HG03196 (cell line): ENCODE results near the gene BPIFA3.
"Not testable (repeated sequence)": the region's sequence is repeated elsewhere in the genome, so short reads cannot be mapped to it uniquely, and the experiment has no call there.

ENCODE experiments used
- ATAC-seq: cut with Tn5 transposase; IDR thresholded peaks from one replicate; pipeline ENCODE4 v1.9.1; 2021; ENCODE audit not compliant: unreplicated experiment

The BPIFA3 gene

DNA sequence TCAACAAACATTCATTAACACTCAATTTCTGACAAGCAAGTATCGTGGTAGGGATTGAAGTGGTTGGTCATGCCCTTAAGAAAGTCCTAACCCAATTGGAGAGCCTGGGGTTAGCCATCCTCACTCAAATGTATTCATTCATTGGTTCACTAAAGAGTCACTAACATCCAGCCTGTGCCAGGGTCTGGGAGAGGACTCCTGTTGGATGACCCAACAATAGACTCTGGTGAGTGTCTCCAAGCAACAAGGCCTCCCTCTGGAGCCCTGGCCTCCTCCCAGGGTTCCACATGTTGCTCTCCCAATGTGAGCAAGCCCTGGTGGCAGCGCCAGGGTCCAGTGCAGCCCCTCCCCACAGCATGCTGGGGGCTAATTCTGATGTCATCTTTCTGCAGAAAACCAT, at the start of gene BPIFA3:
Gene BPIFA3, plus strand, starts transcription at position 301 of the 400 bp plus-strand sequence. CDS start 185 bp downstream, outside the sequence.
- no peak for ATAC-seq

DNA sequence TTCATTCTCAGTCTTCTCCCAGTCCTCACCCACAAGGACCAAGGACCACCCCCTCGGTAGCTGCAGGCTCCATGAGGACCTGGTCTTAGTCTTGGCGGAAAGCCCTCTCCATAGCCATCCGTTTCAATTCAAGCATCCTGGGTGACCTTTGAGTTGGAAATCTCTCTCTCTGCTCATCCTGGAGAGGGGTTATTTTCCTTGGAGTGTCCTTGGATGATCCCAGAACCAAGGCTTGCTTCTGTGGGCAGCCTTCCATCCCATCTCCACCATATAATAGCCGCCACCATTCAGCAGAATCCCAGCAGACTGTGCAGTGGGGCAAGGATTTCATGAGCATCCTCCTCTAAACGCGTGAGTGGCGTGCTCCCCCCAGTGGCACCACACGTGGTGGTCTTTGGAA, 49.3 kb upstream of the BPIFA3 start, which contains the start of gene BPIFA2:
Gene BPIFA2, plus strand, starts transcription at position 301 of the 400 bp plus-strand sequence. CDS start 987 bp downstream, outside the sequence.
- no peak for ATAC-seq

DNA sequence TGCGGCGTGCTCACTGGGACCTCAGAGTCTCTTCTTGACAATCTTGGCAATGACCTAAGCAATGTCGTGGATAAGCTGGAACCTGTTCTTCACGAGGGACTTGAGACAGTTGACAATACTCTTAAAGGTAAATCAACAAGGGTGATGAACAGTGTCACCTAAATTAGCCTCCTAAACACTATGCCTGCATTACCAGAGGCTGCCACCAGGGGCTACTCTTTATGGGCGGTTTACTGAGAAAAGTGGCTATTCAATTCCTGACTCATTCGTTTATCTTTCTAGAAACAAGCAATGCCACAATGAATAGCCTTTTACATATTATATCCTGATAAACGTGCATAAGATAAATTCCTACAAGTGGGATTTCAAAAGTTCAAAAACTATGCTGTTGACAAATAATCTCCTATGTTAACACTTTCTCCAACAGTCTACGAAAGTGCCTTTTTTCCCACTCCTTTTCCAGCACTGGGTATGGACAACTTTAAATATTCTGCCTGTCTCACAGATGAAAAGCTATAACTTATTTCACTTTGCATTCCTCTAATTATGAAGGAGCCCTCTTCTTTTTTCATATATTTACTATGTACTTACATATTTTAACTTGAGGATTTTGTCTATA, 47.9 kb upstream of the BPIFA3 start:
- no peak for ATAC-seq

DNA sequence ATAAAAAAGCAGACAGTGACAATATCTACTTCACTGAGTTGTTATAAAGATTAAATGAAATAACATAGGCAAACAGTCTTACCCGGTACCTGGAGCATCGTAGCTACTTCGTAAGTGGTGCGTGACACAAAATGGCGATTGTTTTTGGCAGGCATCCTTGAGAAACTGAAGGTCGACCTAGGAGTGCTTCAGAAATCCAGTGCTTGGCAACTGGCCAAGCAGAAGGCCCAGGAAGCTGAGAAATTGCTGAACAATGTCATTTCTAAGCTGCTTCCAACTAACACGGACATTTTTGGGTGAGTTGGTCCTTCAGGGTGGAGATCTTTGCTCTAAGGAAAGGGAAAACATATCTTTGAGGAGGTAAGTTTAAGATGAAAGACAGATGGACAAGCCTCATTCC, 44.4 kb upstream of the BPIFA3 start:
- ATAC-seq, result no peak

DNA sequence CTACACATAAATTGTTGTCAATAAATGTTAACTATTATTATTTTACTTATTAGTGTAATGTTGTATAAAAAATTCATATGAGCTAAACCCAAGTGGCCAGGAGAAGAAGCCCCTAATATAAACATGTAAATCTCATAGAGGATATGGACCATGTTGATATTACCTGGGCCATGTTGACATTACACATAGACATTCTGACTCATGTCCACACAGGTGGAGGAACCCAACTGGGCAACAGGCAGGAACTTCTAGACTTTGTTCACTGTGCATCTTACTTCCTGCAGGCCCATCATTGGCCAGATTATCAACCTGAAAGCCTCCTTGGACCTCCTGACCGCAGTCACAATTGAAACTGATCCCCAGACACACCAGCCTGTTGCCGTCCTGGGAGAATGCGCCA, 42.0 kb upstream of the BPIFA3 start:
- no peak for ATAC-seq

DNA sequence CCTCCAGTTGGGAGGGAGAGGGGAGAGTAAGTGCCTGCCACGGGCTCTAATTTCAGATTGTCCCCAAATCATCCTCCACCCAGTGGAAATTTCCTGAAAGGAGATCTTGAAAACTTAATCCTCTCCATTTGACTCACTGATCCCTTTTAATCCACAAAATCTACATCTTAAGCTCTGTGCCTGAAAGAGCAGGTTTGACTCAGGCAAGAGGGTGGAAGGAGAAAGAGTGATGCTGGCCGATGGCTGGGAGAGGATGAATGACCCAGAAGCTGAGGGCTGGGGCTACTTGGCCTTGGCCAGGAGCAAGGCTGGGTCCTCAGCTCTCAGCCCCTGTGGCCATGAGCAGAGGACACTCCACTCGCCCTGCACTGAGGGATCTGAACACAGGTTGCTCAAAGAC, 41.1 kb upstream of the BPIFA3 start:
- no peak for ATAC-seq

DNA sequence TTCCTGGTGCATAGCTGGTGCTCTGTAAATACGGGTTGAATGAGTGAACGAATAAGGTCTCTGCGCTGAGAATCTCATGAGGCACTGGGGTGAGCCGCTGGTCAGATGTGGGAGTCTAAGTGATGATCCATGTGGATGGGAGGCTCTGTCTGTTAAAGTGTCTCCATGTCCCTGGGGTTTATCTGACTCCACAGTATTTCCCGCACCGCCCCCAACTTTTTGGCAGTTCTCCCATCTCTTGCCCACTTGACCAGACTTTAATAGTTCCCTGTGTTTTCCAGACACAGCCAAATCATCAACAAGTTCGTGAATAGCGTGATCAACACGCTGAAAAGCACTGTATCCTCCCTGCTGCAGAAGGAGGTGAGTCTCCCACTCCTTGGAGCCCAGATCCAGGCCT, 39.3 kb upstream of the BPIFA3 start:
- no peak for ATAC-seq

DNA sequence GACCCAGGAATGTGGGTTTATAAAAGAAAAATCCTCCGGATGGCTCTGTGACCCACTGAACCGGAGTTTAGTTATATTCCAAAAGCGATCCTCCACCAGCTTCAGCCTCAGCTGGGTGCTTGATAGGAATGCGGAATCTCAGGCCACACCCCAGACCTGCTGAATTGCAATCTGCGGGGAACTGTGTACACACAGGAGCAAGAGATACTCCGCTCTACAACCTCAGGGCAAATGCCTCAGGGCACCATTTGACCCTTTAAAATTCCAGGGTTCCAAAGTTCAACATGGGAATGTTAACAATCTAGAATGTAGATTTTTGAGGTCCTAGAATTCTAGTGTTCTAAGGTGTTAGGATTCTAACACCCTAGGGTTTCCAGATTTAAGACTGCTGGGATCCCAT, 38.4 kb upstream of the BPIFA3 start:
- no peak for ATAC-seq

DNA sequence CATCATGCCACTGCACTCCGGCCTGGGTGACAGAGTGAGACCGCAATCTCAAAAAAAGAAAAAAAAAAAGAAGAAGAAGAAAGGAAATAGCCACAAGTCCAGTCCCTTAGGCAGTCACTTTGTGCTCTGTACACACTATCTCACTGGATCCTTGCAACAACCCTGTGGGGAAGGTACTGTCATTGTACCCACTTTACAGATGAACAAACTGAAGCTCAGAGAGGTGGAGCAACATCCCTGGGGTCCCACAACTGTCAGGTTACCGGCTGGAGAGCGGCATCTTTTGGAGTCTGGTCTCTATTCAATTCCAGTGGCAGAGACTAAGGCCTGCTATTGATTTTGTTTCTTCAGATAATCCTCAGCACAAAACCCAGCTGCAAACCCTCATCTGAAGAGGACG, 37.0 kb upstream of the BPIFA3 start:
- no peak for ATAC-seq

DNA sequence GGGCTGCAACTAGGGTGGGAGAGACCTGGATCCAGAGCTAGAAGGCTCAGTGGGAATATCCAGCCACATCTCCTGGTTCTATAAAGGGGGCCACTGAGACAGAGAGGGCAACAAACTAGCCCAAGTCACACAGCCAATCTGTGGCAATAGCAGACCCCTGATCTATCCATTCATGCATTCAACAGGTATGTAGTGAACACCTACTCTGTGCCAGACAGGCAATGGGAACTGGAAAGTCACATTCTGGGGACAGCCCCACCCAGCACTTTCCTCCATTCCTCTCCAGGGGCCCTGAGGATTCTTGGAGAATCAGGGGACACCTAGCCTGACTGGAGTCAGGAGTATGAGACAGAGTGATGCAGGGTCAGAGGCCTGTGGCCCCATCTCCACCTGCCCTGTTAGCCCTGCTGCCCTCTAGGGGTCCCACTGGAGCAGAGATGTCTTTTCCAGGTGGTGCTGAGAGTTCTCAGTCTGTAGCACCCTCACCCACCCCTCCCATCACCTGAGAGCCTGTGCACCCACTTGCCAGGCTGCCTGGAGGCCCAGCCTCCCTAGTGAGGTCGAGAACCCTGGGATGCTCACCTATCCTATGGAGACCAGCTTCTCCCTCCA, 35.6 kb upstream of the BPIFA3 start:
- ATAC-seq, result no peak

DNA sequence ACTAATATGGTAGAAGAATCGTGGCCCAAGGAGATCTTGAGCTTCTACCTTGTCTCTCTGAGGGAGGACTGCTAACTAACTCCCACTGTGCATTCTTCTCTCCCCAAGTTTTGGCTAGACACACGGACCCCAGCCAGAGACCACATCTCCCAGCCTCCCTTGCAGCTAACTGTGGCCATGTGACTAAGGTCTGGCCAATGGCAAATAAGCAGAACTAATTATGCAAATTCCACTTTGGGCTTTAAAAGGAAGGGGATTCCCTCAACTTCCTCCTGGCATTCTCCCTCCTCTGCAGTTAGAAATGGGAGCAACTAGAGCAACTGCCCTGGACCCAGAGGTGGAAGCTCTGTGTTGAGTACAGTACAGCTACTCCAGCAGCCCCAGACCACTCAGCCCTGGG, 33.8 kb upstream of the BPIFA3 start:
- ATAC-seq, result no peak

DNA sequence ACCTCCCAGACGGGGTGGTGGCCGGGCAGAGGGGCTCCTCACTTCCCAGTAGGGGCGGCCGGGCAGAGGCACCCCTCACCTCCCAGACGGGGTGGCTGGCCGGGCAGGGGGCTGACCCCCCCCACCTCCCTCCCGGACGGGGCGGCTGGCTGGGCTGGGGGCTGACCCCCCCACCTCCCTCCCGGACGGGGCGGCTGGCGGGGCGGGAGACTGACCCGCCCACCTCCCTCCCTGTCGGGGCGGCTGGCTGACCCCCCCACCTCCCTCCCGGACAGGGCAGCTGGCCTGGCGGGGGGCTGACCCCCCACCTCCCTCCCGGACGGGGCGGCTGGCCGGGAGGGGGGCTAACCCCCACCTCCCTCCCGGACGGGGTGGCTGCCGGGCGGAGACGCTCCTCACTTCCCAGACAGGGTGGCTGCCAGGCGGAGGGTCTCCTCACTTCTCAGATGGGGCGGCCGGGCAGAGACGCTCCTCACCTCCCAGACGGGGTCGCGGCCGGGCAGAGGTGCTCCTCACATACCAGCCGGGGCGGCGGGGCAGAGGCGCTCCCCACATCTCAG, 32.0 kb upstream of the BPIFA3 start:
- ATAC-seq, result not testable (repeated sequence)

DNA sequence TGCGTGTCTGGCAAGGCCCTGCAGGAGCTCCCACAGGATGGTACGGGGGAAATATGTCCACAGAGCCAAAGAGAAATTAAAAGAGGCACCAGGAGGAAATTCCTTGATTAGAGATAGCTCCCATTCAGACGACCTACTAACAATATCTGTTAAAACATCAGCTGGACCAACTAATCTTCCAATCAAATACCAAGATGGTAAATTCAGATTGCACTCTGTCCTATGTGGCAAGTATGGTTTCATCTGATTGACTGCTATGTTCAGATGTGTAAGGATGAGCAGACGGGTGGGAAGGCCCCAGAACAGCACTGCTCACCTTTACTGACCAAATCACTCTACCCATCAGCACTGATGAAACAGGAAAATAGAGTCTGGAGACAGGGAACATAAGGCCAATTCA, 29.7 kb upstream of the BPIFA3 start:
- ATAC-seq, result no peak

DNA sequence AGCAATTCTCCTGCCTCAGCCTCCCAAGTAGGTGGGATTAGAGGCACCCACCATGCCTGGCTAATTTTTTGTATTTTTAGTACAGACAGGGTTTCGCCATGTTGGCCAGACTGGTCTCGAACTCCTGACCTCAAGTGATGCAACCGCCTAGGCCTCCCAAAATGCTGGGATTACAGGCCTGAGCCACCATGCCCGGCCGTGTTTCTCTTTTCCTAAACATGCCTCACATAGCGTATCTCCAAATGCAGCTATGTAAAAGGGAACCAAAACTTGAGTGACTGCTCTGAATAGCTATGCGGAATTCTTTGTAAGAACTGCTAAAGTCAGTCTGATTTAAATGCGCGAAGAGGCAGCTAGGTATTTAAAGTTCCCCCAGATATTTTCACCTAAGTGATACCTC, 28.7 kb upstream of the BPIFA3 start:
- no peak for ATAC-seq

DNA sequence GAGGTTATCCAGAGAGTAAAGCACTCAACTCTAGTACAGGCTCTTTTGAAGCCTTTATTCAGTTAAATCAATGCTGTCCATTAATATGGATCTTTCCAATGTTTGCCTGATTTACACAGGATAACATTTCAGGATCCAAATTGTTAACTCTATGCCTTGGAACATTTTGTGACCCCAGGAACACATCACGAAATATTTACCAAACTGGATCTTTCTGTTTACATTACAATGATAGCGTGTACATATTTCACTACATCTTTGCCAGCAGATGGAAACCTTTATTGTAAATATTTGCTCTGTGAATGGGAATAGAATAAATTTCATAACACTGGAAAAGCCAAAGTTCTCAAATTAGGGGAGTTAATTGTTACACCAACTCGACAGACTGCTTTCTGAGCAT, 25.7 kb upstream of the BPIFA3 start:
- ATAC-seq, result no peak

DNA sequence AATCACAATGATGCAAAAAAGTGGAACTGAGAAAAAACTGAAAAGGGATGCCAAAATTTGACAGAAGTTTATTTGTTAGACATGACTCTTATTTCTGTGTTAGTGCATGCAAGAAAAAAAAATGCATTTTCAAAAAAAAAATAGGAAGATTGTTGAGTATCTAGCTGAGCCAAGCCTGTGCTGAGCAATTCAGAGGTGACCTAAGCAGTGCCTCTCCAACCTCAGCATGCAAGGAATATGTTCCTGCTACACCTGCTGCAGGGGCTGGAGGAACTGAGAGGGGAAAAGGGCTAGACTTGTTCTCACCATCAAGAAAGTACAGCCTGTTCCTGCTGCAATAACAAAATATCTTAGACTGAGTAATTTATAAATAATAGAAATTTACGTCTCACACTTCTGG, 25.2 kb upstream of the BPIFA3 start:
- ATAC-seq, result no peak

DNA sequence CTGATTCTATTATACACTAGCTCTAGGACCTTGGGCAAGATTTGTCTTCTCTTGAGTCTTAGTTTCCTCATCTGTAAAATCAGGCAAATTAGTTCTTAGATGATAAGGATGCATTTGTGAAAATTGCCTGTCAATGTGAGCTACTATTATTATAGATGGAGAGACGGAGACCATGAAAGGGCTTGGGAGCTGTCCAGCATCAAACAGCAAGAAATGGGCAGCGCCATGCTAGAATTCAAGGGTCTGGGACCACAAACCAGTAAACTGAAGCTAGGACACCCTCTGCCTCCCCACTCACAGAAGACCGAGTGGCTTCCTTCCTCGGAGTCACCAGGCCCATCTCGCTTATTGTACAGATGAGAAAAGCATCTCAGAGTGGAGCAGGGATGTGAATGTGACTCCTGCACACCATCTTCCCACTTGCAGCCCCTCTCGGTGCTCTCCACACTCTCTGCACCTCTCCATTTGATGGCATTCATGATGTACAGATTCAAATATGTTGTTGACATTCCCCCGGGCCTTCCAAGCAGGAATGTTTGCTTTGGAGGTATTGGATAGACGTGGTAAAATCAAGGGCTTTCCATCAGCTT, 24.1 kb upstream of the BPIFA3 start:
- no peak for ATAC-seq

DNA sequence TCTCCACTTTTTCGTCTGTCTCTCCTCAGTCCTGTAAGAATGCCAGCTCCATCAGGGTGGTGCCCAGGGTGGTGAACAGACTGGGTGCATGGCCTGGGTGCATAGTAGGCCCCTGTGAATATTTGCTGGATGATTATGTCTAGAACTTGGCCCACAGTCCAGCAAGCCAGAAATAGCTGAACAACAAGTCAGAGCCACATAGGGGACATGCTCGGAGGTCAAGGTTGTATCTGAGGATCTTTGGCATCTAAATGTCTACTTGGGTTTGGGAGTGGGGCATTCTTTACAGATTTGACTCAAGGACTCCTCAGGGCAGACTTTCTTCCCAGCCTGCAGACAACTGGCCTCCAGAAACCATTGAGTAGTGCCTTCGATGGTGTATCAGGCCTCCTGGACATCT, 18.1 kb upstream of the BPIFA3 start:
- ATAC-seq, result no peak

DNA sequence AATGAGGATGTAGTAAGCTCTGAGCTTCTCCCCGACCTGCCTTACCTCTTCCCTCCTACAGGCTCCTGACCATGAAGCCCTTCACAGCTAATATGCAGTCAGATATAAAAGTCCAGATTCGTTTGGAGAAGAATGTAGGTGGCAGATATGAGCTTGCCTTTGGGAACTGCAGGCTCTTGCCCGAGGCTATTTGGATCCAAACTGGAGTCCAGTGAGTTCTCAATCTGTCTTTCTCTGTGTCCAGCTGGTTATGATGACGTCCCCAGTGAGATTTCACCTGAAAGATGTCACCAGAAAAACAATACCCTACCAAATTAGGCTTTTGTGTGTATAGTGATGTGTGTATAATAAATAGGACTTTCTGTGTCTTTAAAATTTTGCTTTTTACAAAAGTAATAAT, 14.7 kb upstream of the BPIFA3 start:
- no peak for ATAC-seq

DNA sequence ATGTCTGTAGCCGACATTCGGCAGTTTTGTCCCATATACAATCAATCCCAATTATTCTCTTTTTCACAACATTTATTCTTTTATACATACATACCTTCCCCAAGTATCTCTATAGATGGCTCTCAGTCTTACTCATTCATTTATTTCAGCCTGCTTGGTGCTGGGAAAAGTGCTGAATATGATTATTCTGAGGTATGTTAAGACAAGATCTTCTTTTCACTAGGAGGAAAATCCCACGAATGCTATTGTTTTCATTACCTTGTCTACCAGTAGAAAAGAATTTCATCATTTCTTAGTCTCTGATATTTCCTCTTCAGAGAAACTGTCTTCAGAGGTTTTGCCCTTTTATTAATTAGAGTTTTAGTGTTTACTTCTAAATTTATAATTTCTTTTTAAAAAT, 13.7 kb upstream of the BPIFA3 start:
- ATAC-seq, result no peak

DNA sequence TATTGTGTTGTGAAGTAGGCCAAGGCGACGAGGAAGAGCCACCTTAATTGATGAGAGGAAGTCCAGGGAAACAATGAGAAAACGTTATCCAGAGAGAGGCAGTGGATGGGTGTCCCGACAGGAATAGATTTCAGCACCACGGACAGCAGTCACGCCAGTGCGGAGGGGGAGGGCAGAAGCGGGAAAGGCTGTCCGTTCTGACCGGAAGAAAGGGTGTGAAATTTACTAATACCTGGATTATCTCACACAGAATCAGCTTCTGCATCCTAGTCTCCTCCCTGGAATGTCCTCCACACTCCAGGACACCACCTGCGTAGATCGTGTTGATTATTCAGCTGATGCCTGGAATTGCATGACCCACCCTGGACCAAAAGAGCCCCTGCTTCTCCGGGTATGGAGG, 7.4 kb upstream of the BPIFA3 start:
- no peak for ATAC-seq

DNA sequence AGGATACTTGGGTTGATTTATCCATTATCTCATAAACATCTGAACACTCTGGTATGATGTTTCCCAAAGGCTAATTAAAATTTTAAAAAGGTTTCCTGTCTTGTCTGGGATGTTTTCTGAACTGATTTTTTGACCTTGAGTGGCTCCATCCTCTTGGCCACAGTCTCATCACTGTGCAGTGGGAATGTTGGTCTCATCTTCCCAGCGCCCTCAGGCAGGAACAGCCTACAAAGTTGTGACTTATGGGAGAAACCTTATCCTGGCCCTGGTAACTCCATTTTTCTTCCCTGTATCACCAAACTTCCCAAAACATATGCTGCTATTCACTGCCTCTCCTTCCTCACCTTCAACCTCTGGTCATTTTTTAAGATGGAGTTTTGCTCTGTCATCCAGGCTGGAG, 6.8 kb upstream of the BPIFA3 start:
- no peak for ATAC-seq
